OCI-LY3 (cell line): ENCODE measurements around the gene TBC1D16.

Experiments used
- EZH2phosphoT487 ChIP-seq: fragments of 200-600 bp; shearing (Covaris generic); IDR thresholded peaks from 2 replicates; pipeline ENCODE4 v1.6.1; 2018; ENCODE audit warnings: antibody characterized with exemption, mixed run types, low read depth
- TF ChIP-seq, protein P1 (sequence below): fragments of 200-600, 300-600 bp; sonication (generic); IDR thresholded peaks from 2 replicates; pipeline ENCODE4 v1.5.1; 2014; ENCODE audit warnings: antibody characterized with exemption, low read length, low read depth

DNA sequence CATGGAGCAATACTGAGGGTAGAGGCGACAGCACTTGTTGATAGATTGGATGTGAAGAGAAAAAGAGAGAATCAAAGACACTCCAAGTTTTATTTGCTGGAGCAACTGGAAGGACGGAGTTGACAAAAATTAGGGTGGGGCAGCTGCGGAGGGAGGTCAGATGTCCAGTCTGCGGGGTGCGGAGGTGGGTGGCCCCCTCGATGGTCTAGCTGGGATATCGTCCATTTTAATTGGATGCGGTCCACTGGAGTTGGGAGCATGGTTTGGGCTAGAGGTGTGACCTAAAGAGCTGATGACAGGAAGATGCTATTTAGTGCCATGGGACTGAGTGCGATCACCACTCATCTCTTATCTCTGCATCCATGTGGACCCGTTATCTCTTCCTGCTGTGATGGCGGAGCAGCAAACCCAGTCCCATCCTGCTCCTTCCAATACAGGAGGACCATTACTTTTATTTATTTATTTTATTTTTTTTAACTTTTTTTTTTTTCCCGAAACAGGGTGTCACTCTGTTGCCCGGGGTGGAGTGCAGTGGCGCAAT lies 148.2 kb downstream of the TBC1D16 start:
- TF ChIP-seq, protein P1, sequence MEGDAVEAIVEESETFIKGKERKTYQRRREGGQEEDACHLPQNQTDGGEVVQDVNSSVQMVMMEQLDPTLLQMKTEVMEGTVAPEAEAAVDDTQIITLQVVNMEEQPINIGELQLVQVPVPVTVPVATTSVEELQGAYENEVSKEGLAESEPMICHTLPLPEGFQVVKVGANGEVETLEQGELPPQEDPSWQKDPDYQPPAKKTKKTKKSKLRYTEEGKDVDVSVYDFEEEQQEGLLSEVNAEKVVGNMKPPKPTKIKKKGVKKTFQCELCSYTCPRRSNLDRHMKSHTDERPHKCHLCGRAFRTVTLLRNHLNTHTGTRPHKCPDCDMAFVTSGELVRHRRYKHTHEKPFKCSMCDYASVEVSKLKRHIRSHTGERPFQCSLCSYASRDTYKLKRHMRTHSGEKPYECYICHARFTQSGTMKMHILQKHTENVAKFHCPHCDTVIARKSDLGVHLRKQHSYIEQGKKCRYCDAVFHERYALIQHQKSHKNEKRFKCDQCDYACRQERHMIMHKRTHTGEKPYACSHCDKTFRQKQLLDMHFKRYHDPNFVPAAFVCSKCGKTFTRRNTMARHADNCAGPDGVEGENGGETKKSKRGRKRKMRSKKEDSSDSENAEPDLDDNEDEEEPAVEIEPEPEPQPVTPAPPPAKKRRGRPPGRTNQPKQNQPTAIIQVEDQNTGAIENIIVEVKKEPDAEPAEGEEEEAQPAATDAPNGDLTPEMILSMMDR = no peak
- TF ChIP-seq EZH2phosphoT487 = no peak
